Astrocyte (in vitro differentiated cells and primary cell): ENCODE results near the gene REEP6. TPM values are rescaled to one million over a fixed set of nuclear protein-coding genes. Genes with fewer than 3 reads are reported as not detected.
A peak's percentile ranks its signal among the peaks of the same experiment; 100 is the strongest.

ENCODE experiments used
- DNase-seq: peaks from one replicate; pipeline ENCODE4 v3.0.0-alpha.2; 2010; ENCODE audit warnings: low read depth
- FAIRE-seq: peaks from 2 replicates; lab custom pipeline; 2011; peaks lifted over from hg19 to GRCh38; lab: Jason Lieb, UNC
- H2AFZ ChIP-seq: 2 replicates; pipeline ENCODE4 v1.6.0; 2012; ENCODE audit warnings: low read depth, low read length, inconsistent platforms
- H3K27ac ChIP-seq: 2 replicates; pipeline ENCODE4 v1.5.1; 2011; ENCODE audit warnings: low read depth, low read length, inconsistent platforms
- H3K27me3 ChIP-seq: 2 replicates; pipeline ENCODE4 v1.6.0; 2011; ENCODE audit warnings: low read length, inconsistent platforms; ENCODE audit not compliant: insufficient read depth
- H3K36me3 ChIP-seq: 2 replicates; pipeline ENCODE4 v1.5.1; 2011; ENCODE audit warnings: low read length, inconsistent platforms; ENCODE audit not compliant: insufficient read depth
- H3K4me1 ChIP-seq: 2 replicates; pipeline ENCODE4 v1.5.1; 2011; ENCODE audit warnings: low read length, inconsistent platforms; ENCODE audit not compliant: insufficient read depth
- H3K4me2 ChIP-seq: 2 replicates; pipeline ENCODE4 v1.6.0; 2012; ENCODE audit warnings: low read length, inconsistent platforms
- H3K4me3 ChIP-seq: 2 replicates; pipeline ENCODE4 v1.5.1; 2011; ENCODE audit warnings: low read depth, mild to moderate bottlenecking, low read length, inconsistent platforms; ENCODE audit not compliant: insufficient read depth
- H3K79me2 ChIP-seq: 2 replicates; pipeline ENCODE4 v1.6.0; 2012; ENCODE audit warnings: mild to moderate bottlenecking, low read length, inconsistent platforms; ENCODE audit not compliant: insufficient read depth
- H3K9ac ChIP-seq: 2 replicates; pipeline ENCODE4 v1.6.0; 2012; ENCODE audit warnings: mild to moderate bottlenecking, low read length, inconsistent platforms
- H3K9me3 ChIP-seq: 2 replicates; pipeline ENCODE4 v1.5.1; 2012; ENCODE audit warnings: low read depth, mild to moderate bottlenecking, low read length, inconsistent platforms; ENCODE audit not compliant: insufficient read depth
- H4K20me1 ChIP-seq: 2 replicates; pipeline ENCODE4 v1.6.0; 2012; ENCODE audit warnings: low read length, inconsistent platforms; ENCODE audit not compliant: insufficient read depth
- H3K27ac Mint-ChIP-seq: one replicate; pipeline ENCODE4 v1.8.0; 2021; ENCODE audit warnings: mild to moderate bottlenecking, mixed read lengths; ENCODE audit not compliant: unreplicated experiment
- H3K27me3 Mint-ChIP-seq: one replicate; pipeline ENCODE4 v1.8.0; 2021; ENCODE audit warnings: low read depth, mixed read lengths; ENCODE audit not compliant: unreplicated experiment
- H3K36me3 Mint-ChIP-seq: one replicate; pipeline ENCODE4 v1.8.0; 2021; ENCODE audit warnings: low read depth, mixed read lengths; ENCODE audit not compliant: unreplicated experiment
- H3K4me1 Mint-ChIP-seq: one replicate; pipeline ENCODE4 v1.8.0; 2021; ENCODE audit warnings: low read depth, mixed read lengths; ENCODE audit not compliant: unreplicated experiment
- H3K4me3 Mint-ChIP-seq: one replicate; pipeline ENCODE4 v1.8.0; 2021; ENCODE audit warnings: mild to moderate bottlenecking, moderate library complexity, mixed read lengths; ENCODE audit not compliant: unreplicated experiment
- H3K9me3 Mint-ChIP-seq: one replicate; pipeline ENCODE4 v1.8.0; 2021; ENCODE audit warnings: mild to moderate bottlenecking, mixed read lengths; ENCODE audit not compliant: unreplicated experiment
- EZH2 ChIP-seq: IDR thresholded peaks from 2 replicates; pipeline ENCODE4 v1.6.1; 2012; ENCODE audit warnings: mild to moderate bottlenecking, low read length, inconsistent platforms; ENCODE audit not compliant: insufficient read depth
- total RNA-seq: library from RNA; stranded (reverse); gene quantifications from 2 replicates; pipeline ENCODE4 v1.2.1, GENCODE V29; 2021
- TF ChIP-seq, protein P1 (sequence below): IDR thresholded peaks from 2 replicates; pipeline ENCODE4 v1.5.1; 2011; ENCODE audit warnings: low read depth, mild to moderate bottlenecking, inconsistent platforms, low read length, moderate library complexity; ENCODE audit not compliant: insufficient read depth

Gene REEP6
- total RNA-seq, 1 donor from 2014 or later, result 5.7 TPM

DNA sequence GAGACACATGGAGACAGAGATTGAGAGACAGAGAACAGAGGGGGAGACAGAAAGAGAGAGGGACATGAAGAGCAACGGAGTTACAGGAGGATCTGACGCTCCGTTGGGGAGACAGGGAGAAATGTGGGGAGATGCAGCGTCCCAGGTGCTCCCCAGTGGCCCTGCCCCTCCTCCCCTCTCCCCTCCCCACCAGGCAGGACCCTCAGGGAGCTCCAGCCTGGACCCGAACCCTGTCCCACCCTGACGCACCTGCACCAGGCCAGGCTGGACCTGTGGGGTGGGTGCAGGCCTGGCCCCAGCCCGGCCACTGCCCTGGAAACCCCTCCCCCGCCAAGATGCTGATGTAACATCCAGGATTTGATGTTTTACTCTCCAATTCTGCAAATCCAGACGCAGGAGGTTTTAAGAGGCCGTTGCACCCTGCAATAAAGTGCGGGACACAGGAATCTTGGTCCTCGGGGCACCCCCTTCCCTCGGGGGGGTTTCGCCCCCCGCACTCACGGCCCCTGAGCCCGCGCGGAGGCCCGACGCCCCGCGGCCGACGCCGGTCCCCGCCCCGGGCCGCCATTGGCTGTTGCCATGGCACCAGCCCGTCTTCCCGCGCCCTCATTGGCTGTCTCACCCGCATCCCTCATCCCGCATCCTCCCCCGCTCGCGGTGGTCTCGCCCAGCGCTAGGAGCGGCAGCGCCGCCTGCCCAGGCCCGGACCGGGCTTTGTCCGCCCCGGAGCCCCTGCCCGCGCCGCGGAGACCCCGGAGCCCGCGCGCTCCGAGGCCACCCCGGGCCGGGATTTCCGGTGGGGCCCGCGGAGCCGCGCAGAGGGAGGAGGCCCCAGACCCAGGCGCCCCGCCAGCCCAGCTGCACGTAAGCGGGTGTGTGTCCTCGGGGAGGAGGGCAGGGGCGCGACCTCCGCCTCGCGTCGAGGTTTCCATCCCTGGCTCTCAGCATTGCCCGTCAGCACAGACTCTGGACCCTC lies 41.2 kb upstream of the REEP6 start, which contains the start of gene APC2:
TSS of gene APC2 (plus strand) at position 655 of the 976 bp plus-strand sequence. CDS start 2,881 bp downstream, outside the sequence.
- H3K9ac ChIP-seq, result no peak within 1 kb of the TSS
- Mint-ChIP-seq H3K27ac (peak within 1 kb of the TSS; percentile 87), H3K4me1 (no peaks in the 10 kb centered on the region), H3K9me3 (no peaks in the 10 kb centered on the region), H3K27me3 (peaks cover 38% of the 10 kb centered on the region), H3K36me3 (peaks cover 4% of the 10 kb centered on the region), H3K4me3 (peak within 1 kb of the TSS; percentile 78)
- no peak for DNase-seq
- H3K27me3 ChIP-seq, result peaks cover 41% of the 10 kb centered on the region
- H3K79me2 ChIP-seq, result no peaks in the 10 kb centered on the region
- TF ChIP-seq, protein P1, sequence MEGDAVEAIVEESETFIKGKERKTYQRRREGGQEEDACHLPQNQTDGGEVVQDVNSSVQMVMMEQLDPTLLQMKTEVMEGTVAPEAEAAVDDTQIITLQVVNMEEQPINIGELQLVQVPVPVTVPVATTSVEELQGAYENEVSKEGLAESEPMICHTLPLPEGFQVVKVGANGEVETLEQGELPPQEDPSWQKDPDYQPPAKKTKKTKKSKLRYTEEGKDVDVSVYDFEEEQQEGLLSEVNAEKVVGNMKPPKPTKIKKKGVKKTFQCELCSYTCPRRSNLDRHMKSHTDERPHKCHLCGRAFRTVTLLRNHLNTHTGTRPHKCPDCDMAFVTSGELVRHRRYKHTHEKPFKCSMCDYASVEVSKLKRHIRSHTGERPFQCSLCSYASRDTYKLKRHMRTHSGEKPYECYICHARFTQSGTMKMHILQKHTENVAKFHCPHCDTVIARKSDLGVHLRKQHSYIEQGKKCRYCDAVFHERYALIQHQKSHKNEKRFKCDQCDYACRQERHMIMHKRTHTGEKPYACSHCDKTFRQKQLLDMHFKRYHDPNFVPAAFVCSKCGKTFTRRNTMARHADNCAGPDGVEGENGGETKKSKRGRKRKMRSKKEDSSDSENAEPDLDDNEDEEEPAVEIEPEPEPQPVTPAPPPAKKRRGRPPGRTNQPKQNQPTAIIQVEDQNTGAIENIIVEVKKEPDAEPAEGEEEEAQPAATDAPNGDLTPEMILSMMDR, result no peak
- TF ChIP-seq EZH2, result peak; percentile 91
- H3K4me3 ChIP-seq, result no peak within 1 kb of the TSS
- peak within 1 kb of the TSS; percentile 55 for H3K4me2 ChIP-seq
- H3K36me3 ChIP-seq, result no peaks in the 10 kb centered on the region
- no peak within 1 kb of the TSS for H3K27ac ChIP-seq
- peak within 1 kb of the TSS; percentile 41 for H2AFZ ChIP-seq
- no peak for FAIRE-seq
- H3K4me1 ChIP-seq, result peaks cover 2% of the 10 kb centered on the region
- no peaks in the 10 kb centered on the region for H3K9me3 ChIP-seq
- H4K20me1 ChIP-seq, result peaks cover 44% of the 10 kb centered on the region

GRCh38 chr19:1450735-1451731 lies 39.9 kb upstream of the REEP6 start:
- TF ChIP-seq EZH2, result no peak
- TF ChIP-seq, protein P1, result no peak
- Histone ChIP-seq H3K4me1 (peaks cover 2% of the 10 kb centered on the region), H3K9me3 (no peaks in the 10 kb centered on the region), H3K9ac (no peak overlapping the region), H2AFZ (no peak overlapping the region), H3K36me3 (no peaks in the 10 kb centered on the region), H3K4me3 (no peak overlapping the region), H4K20me1 (peaks cover 42% of the 10 kb centered on the region), H3K79me2 (no peaks in the 10 kb centered on the region), H3K27me3 (peaks cover 41% of the 10 kb centered on the region), H3K4me2 (no peak overlapping the region), H3K27ac (no peak overlapping the region)
- Mint-ChIP-seq H3K36me3 (peaks cover 8% of the 10 kb centered on the region), H3K27me3 (peaks cover 38% of the 10 kb centered on the region), H3K9me3 (no peaks in the 10 kb centered on the region), H3K4me3 (peak overlapping the region; percentile 78), H3K27ac (peak overlapping the region; percentile 48), H3K4me1 (no peaks in the 10 kb centered on the region)
- DNase-seq, result no peak
- FAIRE-seq, result no peak
